ENCODE results near the gene GLDN. TPM values are rescaled to one million over a fixed set of nuclear protein-coding genes. Genes with fewer than 3 reads are reported as not detected.

The GLDN gene
- total RNA-seq, 1 experiment from 2014 or later, result 0.15 TPM

- Histone ChIP-seq H3K4me1 (ENCODE audit: insufficient read depth, low read length) (no peaks in the 10 kb centered on the region; the same call in none of the 2 replicates), H3K27ac (ENCODE audit: low read length) (no peak overlapping the region), H3K4me3 (ENCODE audit: low read length) (no peak overlapping the region), H3K36me3 (ENCODE audit: low read depth, low read length) (no peaks in the 10 kb centered on the region), H3K9me3 (ENCODE audit: low read length) (no peaks in the 10 kb centered on the region), H4K20me1 (ENCODE audit: low read length) (no peaks in the 10 kb centered on the region), H3K79me2 (ENCODE audit: low read length) (no peaks in the 10 kb centered on the region), H3K27me3 (ENCODE audit: low read length) (no peaks in the 10 kb centered on the region), H3K9ac (ENCODE audit: low read length) (no peak overlapping the region), H3K4me2 (ENCODE audit: low read length) (no peak overlapping the region), H2AFZ (ENCODE audit: low read length) (no peak overlapping the region), H3K9me2 (replicated peaks; ENCODE audit: low read length) (no peaks in the 10 kb centered on the region), H3F3A (ENCODE audit: low read length, unreplicated experiment) (no peaks in the 10 kb centered on the region)
- BruUV-seq (replicated peaks), result no TSS peak
- DNase-seq, result no peak
- ChIA-PET POLR2A (ENCODE audit: unreplicated experiment) (no interaction called here), CTCF (no interaction called here)
- no peak for ATAC-seq
- intact Hi-C loops (cut with micrococcal nuclease), result no loop called here
- no peak for TF ChIP-seq EZH2phosphoT487 (IDR thresholded peaks at IDR 0.05; ENCODE audit: borderline replicate concordance, low read length)
- TF ChIP-seq EZH2 (IDR thresholded peaks at IDR 0.05; ENCODE audit: low read length, unreplicated experiment), result no peak
- TF ChIP-seq CTCF (conservative IDR thresholded peaks at IDR 0.05; ENCODE audit: low read depth, low read length), result no peak
Measured at GRCh38 chr15:51350723-51351122, 9.3 kb downstream of the GLDN start.

- Histone ChIP-seq H3K9me2 (replicated peaks; ENCODE audit: low read length) (no peaks in the 10 kb centered on the region), H3K9ac (ENCODE audit: low read length) (no peak overlapping the region), H3K27ac (ENCODE audit: low read length) (no peak overlapping the region), H3K4me3 (ENCODE audit: low read length) (no peak overlapping the region), H3K9me3 (ENCODE audit: low read length) (no peaks in the 10 kb centered on the region), H2AFZ (ENCODE audit: low read length) (no peak overlapping the region), H3K4me2 (ENCODE audit: low read length) (no peak overlapping the region), H3K36me3 (ENCODE audit: low read depth, low read length) (no peaks in the 10 kb centered on the region), H3K27me3 (ENCODE audit: low read length) (no peaks in the 10 kb centered on the region), H3K79me2 (ENCODE audit: low read length) (no peaks in the 10 kb centered on the region), H4K20me1 (ENCODE audit: low read length) (no peaks in the 10 kb centered on the region), H3K4me1 (ENCODE audit: insufficient read depth, low read length) (no peaks in the 10 kb centered on the region; the same call in none of the 2 replicates), H3F3A (ENCODE audit: low read length, unreplicated experiment) (no peaks in the 10 kb centered on the region)
- ATAC-seq (no peak), DNase-seq (no peak)
- ChIA-PET CTCF (interaction anchor here (0.5 kb wide), 1 partner anchor 28 kb away, joined by 8 read pairs; no protein-coding TSS in a partner anchor), POLR2A (ENCODE audit: unreplicated experiment) (no interaction called here)
- no peak for TF ChIP-seq EZH2phosphoT487 (IDR thresholded peaks at IDR 0.05; ENCODE audit: borderline replicate concordance, low read length)
- no peak for TF ChIP-seq EZH2 (IDR thresholded peaks at IDR 0.05; ENCODE audit: low read length, unreplicated experiment)
- no peak for TF ChIP-seq CTCF (conservative IDR thresholded peaks at IDR 0.05; ENCODE audit: low read depth, low read length)
- intact Hi-C loops (cut with micrococcal nuclease), result no loop called here
- no TSS peak for BruUV-seq (replicated peaks)
Measured at GRCh38 chr15:51353976-51354375, 12.5 kb downstream of the GLDN start.

GRCh38 chr15:51355096-51355495 is 13.6 kb downstream of the GLDN start:
- H3K79me2 ChIP-seq (ENCODE audit: low read length), result no peaks in the 10 kb centered on the region
- BruUV-seq (replicated peaks), result no TSS peak
- H2AFZ ChIP-seq (ENCODE audit: low read length), result no peak overlapping the region
- DNase-seq (no peak), ATAC-seq (no peak)
- H3K4me1 ChIP-seq (ENCODE audit: insufficient read depth, low read length), result no peaks in the 10 kb centered on the region
- ChIA-PET POLR2A (ENCODE audit: unreplicated experiment) (no interaction called here), CTCF (no interaction called here)
- intact Hi-C loops (cut with micrococcal nuclease), result no loop called here
- H3K27me3 ChIP-seq (ENCODE audit: low read length), result no peaks in the 10 kb centered on the region
- no peak overlapping the region for H3K27ac ChIP-seq (ENCODE audit: low read length)
- H3K9me3 ChIP-seq (ENCODE audit: low read length), result no peaks in the 10 kb centered on the region
- no peaks in the 10 kb centered on the region for H3F3A ChIP-seq (ENCODE audit: low read length, unreplicated experiment)
- no peak for TF ChIP-seq EZH2 (IDR thresholded peaks at IDR 0.05; ENCODE audit: low read length, unreplicated experiment)
- TF ChIP-seq EZH2phosphoT487 (IDR thresholded peaks at IDR 0.05; ENCODE audit: borderline replicate concordance, low read length), result no peak
- H3K9ac ChIP-seq (ENCODE audit: low read length), result no peak overlapping the region
- no peak overlapping the region for H3K4me2 ChIP-seq (ENCODE audit: low read length)
- H3K36me3 ChIP-seq (ENCODE audit: low read depth, low read length), result no peaks in the 10 kb centered on the region
- no peaks in the 10 kb centered on the region for H4K20me1 ChIP-seq (ENCODE audit: low read length)
- H3K4me3 ChIP-seq (ENCODE audit: low read length), result no peak overlapping the region
- H3K9me2 ChIP-seq (replicated peaks; ENCODE audit: low read length), result no peaks in the 10 kb centered on the region
